Measurements from ENCODE around the gene C2orf92. TPM values are rescaled to one million over a fixed set of nuclear protein-coding genes. Genes with fewer than 3 reads are reported as not detected.

The C2orf92 gene
- total RNA-seq, 1 experiment from 2014 or later = 5.3 TPM

- intact Hi-C loops (cut with micrococcal nuclease) = no loop called here
- Mint-ChIP-seq H3K4me1 (ENCODE audit: insufficient read depth, unreplicated experiment) (peaks cover 9% of the 10 kb centered on the region), H3K27ac (ENCODE audit: low read depth, unreplicated experiment) (no peak overlapping the region), H3K4me3 (ENCODE audit: unreplicated experiment) (no peak overlapping the region), H3K9me3 (ENCODE audit: unreplicated experiment) (peaks cover 26% of the 10 kb centered on the region), H3K36me3 (ENCODE audit: insufficient read depth, unreplicated experiment) (peaks cover 20% of the 10 kb centered on the region), H3K27me3 (ENCODE audit: insufficient read depth, unreplicated experiment) (no peaks in the 10 kb centered on the region)
- BruUV-seq (replicated peaks) = no TSS peak
- no peak for TF ChIP-seq CTCF (IDR thresholded peaks at IDR 0.05; ENCODE audit: unreplicated experiment)
- CTCF ChIA-PET = interaction anchor here (1.2 kb wide), 1 partner anchor 42 kb away, joined by 3 read pairs; no protein-coding TSS in a partner anchor
- no peak for DNase-seq (ENCODE audit: unreplicated experiment)
- POLR2A ChIA-PET = interaction anchor here (1.5 kb wide), 1 partner anchor 12 kb away, joined by 8 read pairs; the partner anchor contains the start of gene COX5B
These were observed 11.4 kb upstream of the C2orf92 start for GRCh38 chr2:97657986-97658690.

DNA sequence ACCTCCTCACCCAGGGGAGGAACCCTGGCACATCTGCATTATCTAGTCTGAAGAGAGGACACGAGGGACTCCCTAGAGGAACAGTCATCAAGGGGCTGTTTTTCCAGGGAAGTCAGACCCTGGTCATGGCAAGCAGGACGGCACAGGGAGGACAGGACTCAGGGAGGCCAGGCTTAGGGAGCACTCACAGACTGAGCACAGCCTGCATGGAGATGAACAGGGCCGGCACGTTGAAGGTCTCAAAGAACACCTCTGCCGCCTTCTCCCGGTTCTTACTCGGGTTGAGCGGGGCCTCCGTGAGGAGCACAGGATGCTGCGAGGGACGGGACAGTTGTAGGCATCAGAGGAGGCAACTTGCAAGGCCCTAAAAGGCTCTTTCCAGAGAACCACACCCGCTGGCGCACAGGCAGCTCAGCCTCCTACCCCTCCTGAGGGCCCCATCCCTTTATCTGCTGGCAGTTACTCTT lies 10.8 kb upstream of the C2orf92 start:
- peaks cover 21% of the 10 kb centered on the region for H3K9me3 Mint-ChIP-seq (ENCODE audit: unreplicated experiment)
- peaks cover 9% of the 10 kb centered on the region for H3K4me1 Mint-ChIP-seq (ENCODE audit: insufficient read depth, unreplicated experiment)
- CTCF ChIA-PET = interaction anchor here (0.8 kb wide), 1 partner anchor 39 kb away, joined by 5 read pairs; no protein-coding TSS in a partner anchor
- DNase-seq (ENCODE audit: unreplicated experiment) = no peak
- H3K4me3 Mint-ChIP-seq (ENCODE audit: unreplicated experiment) = no peak overlapping the region
- no TSS peak for BruUV-seq (replicated peaks)
- H3K27me3 Mint-ChIP-seq (ENCODE audit: insufficient read depth, unreplicated experiment) = no peaks in the 10 kb centered on the region
- POLR2A ChIA-PET = no interaction called here
- intact Hi-C loops (cut with micrococcal nuclease) = no loop called here
- H3K36me3 Mint-ChIP-seq (ENCODE audit: insufficient read depth, unreplicated experiment) = peaks cover 23% of the 10 kb centered on the region
- no peak overlapping the region for H3K27ac Mint-ChIP-seq (ENCODE audit: low read depth, unreplicated experiment)
- TF ChIP-seq CTCF (IDR thresholded peaks at IDR 0.05; ENCODE audit: unreplicated experiment) = no peak

GRCh38 chr2:97659256-97660043 lies 10.1 kb upstream of the C2orf92 start:
- no peak for TF ChIP-seq CTCF (IDR thresholded peaks at IDR 0.05; ENCODE audit: unreplicated experiment)
- peaks cover 13% of the 10 kb centered on the region for H3K9me3 Mint-ChIP-seq (ENCODE audit: unreplicated experiment)

More at GRCh38 chr2:97659256-97660043, 10.1 kb upstream of the C2orf92 start:
- Mint-ChIP-seq H3K36me3 (ENCODE audit: insufficient read depth, unreplicated experiment) (peaks cover 23% of the 10 kb centered on the region), H3K27ac (ENCODE audit: low read depth, unreplicated experiment) (no peak overlapping the region), H3K4me3 (ENCODE audit: unreplicated experiment) (no peak overlapping the region), H3K4me1 (ENCODE audit: insufficient read depth, unreplicated experiment) (peaks cover 9% of the 10 kb centered on the region), H3K27me3 (ENCODE audit: insufficient read depth, unreplicated experiment) (no peaks in the 10 kb centered on the region)
- ChIA-PET POLR2A (interaction anchor here (1.3 to 1.7 kb wide), 2 partner anchors 13 to 14 kb away, joined by 5 read pairs; partner anchors contain the start of gene COX5B), CTCF (interaction anchor here (0.8 kb wide), 1 partner anchor 38 kb away, joined by 5 read pairs; no protein-coding TSS in a partner anchor)
- BruUV-seq (replicated peaks) = no TSS peak
- intact Hi-C loops (cut with micrococcal nuclease) = no loop called here
- DNase-seq (ENCODE audit: unreplicated experiment) = no peak

Data from MCF 10A (cell line).